OCI-LY3 (cell line): ENCODE measurements around the gene STARD3.
"Not testable (repeated sequence)": the region's sequence is repeated elsewhere in the genome, so short reads cannot be mapped to it uniquely, and the experiment has no call there.

Experiments used
- H2AFZ ChIP-seq: fragments of 200-600, 300-600 bp; shearing (Covaris generic); 2 replicates; pipeline ENCODE4 v1.6.0; 2014; ENCODE audit warnings: antibody characterized with exemption, low read depth, low read length
- H3K27ac ChIP-seq: fragments of 200-600, 300-600 bp; sonication (generic); 2 replicates; pipeline ENCODE4 v1.5.1; 2014; ENCODE audit warnings: mild to moderate bottlenecking, low read length, moderate library complexity, mixed read lengths
- H3K27me3 ChIP-seq: fragments of 200-600, 300-600 bp; sonication (generic); 2 replicates; pipeline ENCODE4 v1.6.1; 2014; ENCODE audit warnings: low read depth, low read length, mixed read lengths
- H3K36me3 ChIP-seq: fragments of 200-600, 300-600 bp; sonication (generic); replicated peaks from 2 replicates; pipeline ENCODE3; 2014; ENCODE audit warnings: low read depth, low read length, mixed read lengths
- H3K4me1 ChIP-seq: fragments of 300-600, 200-600 bp; sonication (generic); 2 replicates; pipeline ENCODE4 v1.6.1; 2014; ENCODE audit warnings: low read length, mixed read lengths
- H3K4me2 ChIP-seq: fragments of 200-600, 300-600 bp; sonication (generic); 2 replicates; pipeline ENCODE4 v1.6.1; 2014; ENCODE audit warnings: low read length, mixed read lengths
- H3K4me3 ChIP-seq: fragments of 300-600, 200-600 bp; sonication (generic); 2 replicates; pipeline ENCODE4 v1.5.1; 2014; ENCODE audit warnings: antibody characterized with exemption, mild to moderate bottlenecking, low read length, moderate library complexity
- H3K79me2 ChIP-seq: fragments of 300-600, 200-600 bp; shearing (Covaris generic); 2 replicates; pipeline ENCODE4 v1.6.1; 2014; ENCODE audit warnings: mild to moderate bottlenecking, low read length, mixed read lengths
- H3K9ac ChIP-seq: fragments of 300-600, 200-600 bp; shearing (Covaris generic); 2 replicates; pipeline ENCODE4 v1.6.0; 2014; ENCODE audit warnings: mild to moderate bottlenecking, low read length, moderate library complexity
- H3K9me3 ChIP-seq: fragments of 200-600, 300-600 bp; shearing (Covaris generic); 2 replicates; pipeline ENCODE4 v1.6.1; 2014; ENCODE audit warnings: low read length, mixed read lengths; ENCODE audit not compliant: insufficient read depth
- H4K20me1 ChIP-seq: fragments of 200-600, 300-600 bp; sonication (generic); 2 replicates; pipeline ENCODE4 v1.6.1; 2016; ENCODE audit warnings: low read length, mixed read lengths; ENCODE audit not compliant: insufficient read depth
- CTCF ChIP-seq: fragments of 200-600, 300-600 bp; sonication (generic); IDR thresholded peaks from 2 replicates; pipeline ENCODE4 v1.5.1; 2014; ENCODE audit warnings: antibody characterized with exemption, low read length, low read depth
- EZH2phosphoT487 ChIP-seq: fragments of 200-600 bp; shearing (Covaris generic); IDR thresholded peaks from 2 replicates; pipeline ENCODE4 v1.6.1; 2018; ENCODE audit warnings: antibody characterized with exemption, mixed run types, low read depth

Gene STARD3

GRCh38 chr17:39636927-39637736 lies at the start of gene STARD3:
STARD3 (plus strand) TSS chr17:39637144; CDS start chr17:39653532, 16,388 bp downstream.
- peak within 1 kb of the TSS; percentile 78 for H3K4me3 ChIP-seq
- H3K36me3 ChIP-seq, result no peaks in the 10 kb centered on the region
- H3K79me2 ChIP-seq, result peaks cover 40% of the 10 kb centered on the region
- H3K9me3 ChIP-seq, result no peaks in the 10 kb centered on the region
- peak within 1 kb of the TSS; percentile 38 for H3K27ac ChIP-seq
- peak within 1 kb of the TSS; percentile 57; the same call in 1 of the 2 replicates for H2AFZ ChIP-seq
- TF ChIP-seq EZH2phosphoT487, result no peak
- no peak for TF ChIP-seq CTCF
- H4K20me1 ChIP-seq, result peaks cover 18% of the 10 kb centered on the region
- peak within 1 kb of the TSS; percentile 84 for H3K9ac ChIP-seq
- peak within 1 kb of the TSS; percentile 94 for H3K4me2 ChIP-seq
- no peaks in the 10 kb centered on the region for H3K27me3 ChIP-seq
- peaks cover 28% of the 10 kb centered on the region for H3K4me1 ChIP-seq

GRCh38 chr17:39590180-39590579 lies 46.8 kb upstream of the STARD3 start:
- not testable (repeated sequence) for H3K27ac ChIP-seq, H3K9ac ChIP-seq, H3K4me1 ChIP-seq, H3K4me3 ChIP-seq, H3K27me3 ChIP-seq, H3K9me3 ChIP-seq, H3K79me2 ChIP-seq, H3K4me2 ChIP-seq, H3K36me3 ChIP-seq, H2AFZ ChIP-seq
- peaks cover 15% of the 10 kb centered on the region for H4K20me1 ChIP-seq

GRCh38 chr17:39591958-39592954 lies 44.7 kb upstream of the STARD3 start:
- Histone ChIP-seq H3K4me2 (no peak overlapping the region), H4K20me1 (peaks cover 15% of the 10 kb centered on the region), H3K4me3 (no peak overlapping the region), H3K36me3 (no peaks in the 10 kb centered on the region), H2AFZ (no peak overlapping the region), H3K9ac (no peak overlapping the region), H3K27me3 (peaks cover 4% of the 10 kb centered on the region; the same call in 1 of the 2 replicates), H3K27ac (no peak overlapping the region), H3K79me2 (no peaks in the 10 kb centered on the region), H3K9me3 (no peaks in the 10 kb centered on the region), H3K4me1 (no peaks in the 10 kb centered on the region)
- TF ChIP-seq CTCF (no peak), EZH2phosphoT487 (no peak)

- Histone ChIP-seq H4K20me1 (peaks cover 15% of the 10 kb centered on the region), H3K4me1 (no peaks in the 10 kb centered on the region), H3K27ac (no peak overlapping the region), H3K9ac (no peak overlapping the region), H3K9me3 (no peaks in the 10 kb centered on the region), H3K79me2 (no peaks in the 10 kb centered on the region), H3K4me3 (no peak overlapping the region), H3K4me2 (no peak overlapping the region), H2AFZ (no peak overlapping the region), H3K27me3 (peaks cover 4% of the 10 kb centered on the region), H3K36me3 (no peaks in the 10 kb centered on the region)
- TF ChIP-seq EZH2phosphoT487, result no peak
- TF ChIP-seq CTCF, result no peak
Measured at GRCh38 chr17:39593371-39593770, 43.6 kb upstream of the STARD3 start.
